ENCODE measurements around the gene TULP4.
"Not testable (repeated sequence)": the region's sequence is repeated elsewhere in the genome, so short reads cannot be mapped to it uniquely, and the experiment has no call there.

TULP4 gene

GRCh38 chr6:158520975-158521374 lies 208.7 kb downstream of the TULP4 start:
- not testable (repeated sequence) for H3K9me3 Mint-ChIP-seq; DNase-seq (ENCODE audit: low spot score)
- H3K4me1 Mint-ChIP-seq (ENCODE audit: low read depth) = peaks cover 17% of the 10 kb centered on the region

GRCh38 chr6:158521759-158522158 lies 209.5 kb downstream of the TULP4 start:
- H3K27me3 Mint-ChIP-seq (ENCODE audit: low read depth) = peaks cover 34% of the 10 kb centered on the region
- no peaks in the 10 kb centered on the region for H3K9me3 Mint-ChIP-seq
- no peak for DNase-seq (ENCODE audit: low spot score)
- no peak overlapping the region for H3K4me3 Mint-ChIP-seq
- H3K36me3 Mint-ChIP-seq (ENCODE audit: low read depth) = no peaks in the 10 kb centered on the region
- H3K4me1 Mint-ChIP-seq (ENCODE audit: low read depth) = peaks cover 14% of the 10 kb centered on the region
- H3K27ac Mint-ChIP-seq = no peak overlapping the region

More at GRCh38 chr6:158520975-158521374, 208.7 kb downstream of the TULP4 start:
- H3K4me3 Mint-ChIP-seq; H3K36me3 Mint-ChIP-seq (ENCODE audit: low read depth); H3K27ac Mint-ChIP-seq: not testable (repeated sequence)
- peaks cover 27% of the 10 kb centered on the region for H3K27me3 Mint-ChIP-seq (ENCODE audit: low read depth)

DNA sequence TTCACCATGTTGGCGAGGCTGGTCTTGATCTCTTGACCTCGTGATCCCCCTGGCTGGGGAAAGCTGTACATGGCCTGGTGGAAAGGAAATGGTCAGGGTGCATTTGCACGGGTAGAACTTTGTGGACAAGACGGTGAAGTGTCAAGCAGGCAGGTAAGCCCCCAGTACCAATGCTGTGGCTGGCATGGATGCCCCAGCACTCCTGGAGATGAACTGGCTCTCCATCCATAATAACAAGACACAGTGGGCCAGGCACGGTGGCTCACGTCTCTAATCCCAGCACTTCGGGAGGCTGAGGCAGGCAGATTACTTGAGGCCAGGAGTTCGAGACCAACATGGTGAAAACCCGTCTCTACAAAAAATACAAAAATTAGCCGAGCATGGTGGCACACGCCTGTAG lies 210.4 kb downstream of the TULP4 start:
- DNase-seq (ENCODE audit: low spot score) = no peak
- H3K9me3 Mint-ChIP-seq = peaks cover 1% of the 10 kb centered on the region
- peaks cover 42% of the 10 kb centered on the region for H3K27me3 Mint-ChIP-seq (ENCODE audit: low read depth)
- peaks cover 10% of the 10 kb centered on the region for H3K4me1 Mint-ChIP-seq (ENCODE audit: low read depth)
- no peaks in the 10 kb centered on the region for H3K36me3 Mint-ChIP-seq (ENCODE audit: low read depth)
- no peak overlapping the region for H3K27ac Mint-ChIP-seq
- no peak overlapping the region for H3K4me3 Mint-ChIP-seq

DNA sequence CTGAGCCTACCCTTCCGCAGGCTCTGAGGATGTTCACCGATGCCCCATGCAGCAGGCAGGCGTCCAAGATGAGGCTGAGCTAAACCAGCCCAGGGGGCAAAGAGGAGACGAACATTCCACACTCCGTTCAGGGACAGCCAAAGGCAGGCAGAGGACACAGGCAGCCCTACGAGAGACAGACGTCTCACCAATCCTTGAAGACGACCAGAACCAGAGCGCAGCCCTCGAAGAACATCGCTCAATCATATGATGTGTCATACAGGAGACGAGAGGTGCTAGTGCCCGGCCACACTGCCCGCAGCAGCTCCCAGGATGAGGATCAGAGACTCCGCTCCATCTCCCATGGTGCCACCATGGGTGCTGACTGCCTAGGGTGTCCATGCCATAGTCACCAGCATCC lies 212.0 kb downstream of the TULP4 start:
- Mint-ChIP-seq H3K4me3 (no peak overlapping the region), H3K27me3 (ENCODE audit: low read depth) (peaks cover 47% of the 10 kb centered on the region), H3K27ac (no peak overlapping the region), H3K36me3 (ENCODE audit: low read depth) (no peaks in the 10 kb centered on the region), H3K9me3 (peaks cover 6% of the 10 kb centered on the region), H3K4me1 (ENCODE audit: low read depth) (no peaks in the 10 kb centered on the region)
- DNase-seq (ENCODE audit: low spot score) = no peak

DNA sequence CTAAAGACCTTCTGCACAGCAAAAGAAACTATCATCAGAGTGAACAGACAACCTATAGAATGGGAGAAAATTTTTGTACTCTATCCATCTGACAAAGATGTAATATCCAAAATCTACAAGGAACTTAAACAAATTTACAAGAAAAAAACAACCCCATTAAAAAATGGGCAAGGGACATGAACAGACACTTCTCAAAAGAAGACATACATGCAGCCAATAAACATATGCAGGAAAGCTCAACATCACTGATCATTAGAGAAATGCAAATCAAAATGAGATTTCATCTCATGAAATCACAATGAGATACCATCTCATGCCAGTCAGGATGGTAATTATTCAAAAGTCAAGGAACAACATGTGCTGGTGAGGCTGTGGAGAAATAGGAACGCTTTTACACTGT lies 215.6 kb downstream of the TULP4 start:
- H3K36me3 Mint-ChIP-seq (ENCODE audit: low read depth); DNase-seq (ENCODE audit: low spot score); H3K4me1 Mint-ChIP-seq (ENCODE audit: low read depth); H3K4me3 Mint-ChIP-seq; H3K27ac Mint-ChIP-seq; H3K9me3 Mint-ChIP-seq: not testable (repeated sequence)
- peaks cover 44% of the 10 kb centered on the region for H3K27me3 Mint-ChIP-seq (ENCODE audit: low read depth)

DNA sequence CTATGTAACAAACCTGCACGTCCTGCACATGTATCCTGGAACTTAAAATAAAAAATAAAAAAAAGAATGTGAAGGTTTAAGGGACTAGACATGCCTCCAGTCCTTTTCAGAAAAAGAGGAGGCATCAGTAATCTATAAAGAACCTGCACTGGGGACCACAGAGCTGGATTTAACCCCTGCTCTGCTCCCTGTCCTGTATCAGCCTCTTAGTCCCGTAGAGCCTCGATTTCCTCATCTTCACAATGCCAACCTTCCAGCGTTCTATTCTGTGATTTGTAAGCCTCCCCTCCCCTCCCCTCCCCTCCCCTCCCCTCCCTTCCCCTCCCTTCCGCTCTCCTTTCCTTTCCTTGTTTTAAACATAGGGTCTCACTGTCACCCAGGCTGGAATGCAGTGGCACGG lies 216.6 kb downstream of the TULP4 start:
- Mint-ChIP-seq H3K4me1 (ENCODE audit: low read depth) (no peaks in the 10 kb centered on the region), H3K9me3 (peaks cover 6% of the 10 kb centered on the region), H3K4me3 (no peak overlapping the region), H3K27ac (no peak overlapping the region), H3K36me3 (ENCODE audit: low read depth) (no peaks in the 10 kb centered on the region), H3K27me3 (ENCODE audit: low read depth) (peaks cover 39% of the 10 kb centered on the region)
- no peak for DNase-seq (ENCODE audit: low spot score)

DNA sequence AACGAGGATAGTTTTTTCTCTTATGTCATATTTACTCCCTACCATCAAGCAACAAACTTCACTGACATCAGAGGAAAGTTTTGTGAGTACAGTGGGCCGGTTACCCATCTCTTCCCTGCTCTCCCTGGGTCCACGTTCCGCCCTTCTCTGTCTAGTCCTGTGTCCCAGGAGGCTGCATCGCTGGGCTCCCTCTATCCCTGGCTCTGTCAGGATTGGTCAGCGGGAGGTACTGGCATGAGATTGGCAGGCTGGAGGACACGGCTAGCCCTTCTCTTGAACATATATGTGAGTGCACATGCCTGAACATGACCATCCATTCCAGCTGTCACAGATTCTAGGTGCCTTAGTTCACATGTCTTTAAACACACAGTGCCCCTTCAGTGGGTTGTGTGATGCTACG lies 217.4 kb downstream of the TULP4 start:
- Mint-ChIP-seq H3K36me3 (ENCODE audit: low read depth) (no peaks in the 10 kb centered on the region), H3K9me3 (peaks cover 6% of the 10 kb centered on the region), H3K4me3 (no peak overlapping the region), H3K27me3 (ENCODE audit: low read depth) (peaks cover 41% of the 10 kb centered on the region), H3K4me1 (ENCODE audit: low read depth) (no peaks in the 10 kb centered on the region), H3K27ac (no peak overlapping the region)
- no peak for DNase-seq (ENCODE audit: low spot score)

GRCh38 chr6:158531566-158531965 lies 219.3 kb downstream of the TULP4 start:
- no peak overlapping the region for H3K4me3 Mint-ChIP-seq
- no peak for DNase-seq (ENCODE audit: low spot score)
- peaks cover 6% of the 10 kb centered on the region for H3K9me3 Mint-ChIP-seq
- no peak overlapping the region for H3K27ac Mint-ChIP-seq
- H3K36me3 Mint-ChIP-seq (ENCODE audit: low read depth) = no peaks in the 10 kb centered on the region
- H3K4me1 Mint-ChIP-seq (ENCODE audit: low read depth) = peaks cover 3% of the 10 kb centered on the region
- H3K27me3 Mint-ChIP-seq (ENCODE audit: low read depth) = peaks cover 33% of the 10 kb centered on the region

GRCh38 chr6:158531970-158532369 lies 219.7 kb downstream of the TULP4 start:
- H3K36me3 Mint-ChIP-seq (ENCODE audit: low read depth) = no peaks in the 10 kb centered on the region
- H3K27me3 Mint-ChIP-seq (ENCODE audit: low read depth) = peaks cover 29% of the 10 kb centered on the region
- no peak for DNase-seq (ENCODE audit: low spot score)
- no peak overlapping the region for H3K4me3 Mint-ChIP-seq
- H3K9me3 Mint-ChIP-seq = peaks cover 6% of the 10 kb centered on the region
- no peak overlapping the region for H3K27ac Mint-ChIP-seq
- H3K4me1 Mint-ChIP-seq (ENCODE audit: low read depth) = peaks cover 3% of the 10 kb centered on the region

DNA sequence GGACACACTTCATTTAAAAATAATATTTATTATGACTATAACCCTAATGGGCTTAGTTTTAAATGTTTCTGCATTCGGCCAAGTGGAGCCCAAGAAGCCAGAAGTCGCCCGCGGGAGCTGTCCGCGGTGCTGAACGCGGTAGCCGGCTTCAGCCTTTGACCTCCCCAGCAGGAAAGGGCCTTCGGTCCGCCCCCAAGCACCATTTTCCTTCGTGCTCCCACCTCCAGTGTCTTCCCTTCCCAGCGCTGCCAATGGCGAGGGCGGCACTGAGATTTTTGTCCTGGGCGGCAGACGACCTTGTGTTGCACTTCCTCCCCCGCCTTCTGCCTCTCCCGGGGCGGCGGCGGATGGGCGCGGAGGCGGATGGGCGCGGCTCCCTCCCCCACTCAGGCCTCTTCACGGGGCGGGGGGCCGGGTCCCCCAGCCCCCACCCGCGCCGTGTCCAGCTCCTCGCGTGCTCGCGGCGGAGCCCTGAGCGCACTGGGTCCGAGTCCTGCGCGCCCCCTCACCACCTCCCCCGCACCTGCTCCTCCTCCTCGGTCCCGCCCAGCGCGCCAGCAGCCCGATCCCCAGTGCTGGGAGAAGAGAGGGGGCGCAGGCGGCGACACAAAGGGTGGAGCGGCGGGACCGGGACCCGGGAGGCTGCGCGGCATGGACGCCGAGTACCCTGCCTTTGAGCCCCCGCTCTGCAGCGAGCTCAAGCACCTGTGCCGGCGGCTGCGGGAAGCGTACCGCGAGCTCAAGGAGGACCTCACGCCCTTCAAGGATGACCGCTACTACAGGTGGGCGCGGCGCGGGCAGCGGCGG lies 224.0 kb downstream of the TULP4 start:
- H3K4me3 Mint-ChIP-seq = peak overlapping the region; percentile 72
- H3K9me3 Mint-ChIP-seq = no peaks in the 10 kb centered on the region
- H3K27me3 Mint-ChIP-seq (ENCODE audit: low read depth) = peaks cover 43% of the 10 kb centered on the region
- H3K4me1 Mint-ChIP-seq (ENCODE audit: low read depth) = peaks cover 3% of the 10 kb centered on the region
- DNase-seq (ENCODE audit: low spot score) = peak; percentile 67
- no peak overlapping the region for H3K27ac Mint-ChIP-seq
- H3K36me3 Mint-ChIP-seq (ENCODE audit: low read depth) = no peaks in the 10 kb centered on the region

DNA sequence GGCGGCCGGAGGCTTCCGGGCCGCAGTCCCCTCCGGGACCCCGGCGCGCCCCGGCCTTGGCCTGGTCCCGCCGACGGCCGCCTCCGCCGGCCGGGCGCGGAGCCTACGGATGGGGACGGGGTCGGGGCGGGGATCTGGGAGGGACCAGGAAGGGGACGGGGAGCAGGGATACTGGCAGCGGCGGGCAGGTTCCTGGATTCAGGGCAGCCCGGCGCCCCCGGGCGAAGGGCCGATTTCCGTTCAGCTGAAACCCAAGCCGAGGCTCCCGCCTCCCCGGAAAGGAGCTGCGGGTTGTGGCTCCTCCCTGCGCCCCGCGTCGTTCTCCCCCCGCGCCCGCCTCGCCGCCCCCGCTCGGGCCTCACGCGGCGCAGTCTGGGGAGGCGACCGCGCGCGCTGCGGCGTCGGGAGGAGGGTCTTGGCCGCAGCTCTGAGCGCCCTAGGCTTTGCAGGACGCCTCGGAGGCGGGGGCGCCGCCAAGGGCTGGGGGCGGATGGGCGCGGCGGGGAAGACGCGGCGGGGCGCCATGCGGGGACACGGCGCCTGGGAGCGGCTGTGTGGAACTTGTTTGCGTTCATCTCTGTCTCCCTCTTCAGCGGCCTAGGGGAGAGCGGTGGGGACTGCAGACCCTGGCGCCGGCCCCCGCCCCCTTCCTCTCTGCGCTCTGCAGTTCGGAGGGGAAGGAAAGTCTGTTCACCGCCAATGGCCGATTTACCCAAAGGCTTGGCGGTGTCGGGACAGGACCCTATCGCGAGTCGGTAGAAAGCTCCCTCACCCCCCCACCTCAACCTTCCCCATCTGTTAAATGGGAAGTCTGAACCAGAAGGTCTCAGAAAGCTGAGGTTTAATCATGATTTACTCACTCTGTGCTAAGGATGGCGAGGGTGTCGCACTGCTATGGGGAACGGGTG lies 224.9 kb downstream of the TULP4 start:
- DNase-seq (ENCODE audit: low spot score) = peak; percentile 30
- peaks cover 3% of the 10 kb centered on the region for H3K4me1 Mint-ChIP-seq (ENCODE audit: low read depth)
- peaks cover 47% of the 10 kb centered on the region for H3K27me3 Mint-ChIP-seq (ENCODE audit: low read depth)
- H3K36me3 Mint-ChIP-seq (ENCODE audit: low read depth) = no peaks in the 10 kb centered on the region
- peak overlapping the region; percentile 50 for H3K4me3 Mint-ChIP-seq
- no peak overlapping the region for H3K27ac Mint-ChIP-seq
- no peaks in the 10 kb centered on the region for H3K9me3 Mint-ChIP-seq

- Mint-ChIP-seq H3K27ac (no peak overlapping the region), H3K27me3 (ENCODE audit: low read depth) (peaks cover 49% of the 10 kb centered on the region), H3K9me3 (no peaks in the 10 kb centered on the region), H3K36me3 (ENCODE audit: low read depth) (no peaks in the 10 kb centered on the region), H3K4me3 (no peak overlapping the region), H3K4me1 (ENCODE audit: low read depth) (peaks cover 3% of the 10 kb centered on the region)
- no peak for DNase-seq (ENCODE audit: low spot score)
Measured at GRCh38 chr6:158538741-158539140, 226.5 kb downstream of the TULP4 start.

GRCh38 chr6:158539413-158539812 lies 227.1 kb downstream of the TULP4 start:
- H3K9me3 Mint-ChIP-seq = no peaks in the 10 kb centered on the region
- H3K27ac Mint-ChIP-seq = no peak overlapping the region
- H3K36me3 Mint-ChIP-seq (ENCODE audit: low read depth) = no peaks in the 10 kb centered on the region
- DNase-seq (ENCODE audit: low spot score) = no peak
- H3K4me3 Mint-ChIP-seq = no peak overlapping the region
- H3K27me3 Mint-ChIP-seq (ENCODE audit: low read depth) = peaks cover 46% of the 10 kb centered on the region
- peaks cover 3% of the 10 kb centered on the region for H3K4me1 Mint-ChIP-seq (ENCODE audit: low read depth)

DNA sequence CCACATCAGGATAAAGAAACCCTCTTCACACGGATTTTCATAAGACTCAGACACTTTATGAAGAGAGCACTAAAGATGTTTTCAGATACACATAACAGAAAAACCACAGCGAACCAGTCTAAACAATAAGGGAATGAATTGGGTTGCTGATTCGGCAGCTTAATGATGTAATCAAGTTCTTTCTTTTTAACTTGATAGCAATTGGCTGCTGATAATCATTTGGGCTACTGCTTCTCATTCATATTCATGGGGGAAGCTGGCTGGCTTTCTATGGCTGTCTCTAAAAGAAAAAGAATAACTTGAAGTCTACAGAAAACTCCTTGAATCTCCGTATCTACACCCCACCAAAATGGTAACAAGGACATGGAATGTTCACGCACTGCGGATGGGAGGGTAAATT lies 227.6 kb downstream of the TULP4 start:
- no peaks in the 10 kb centered on the region for H3K9me3 Mint-ChIP-seq
- no peak overlapping the region for H3K27ac Mint-ChIP-seq
- DNase-seq (ENCODE audit: low spot score) = no peak
- H3K27me3 Mint-ChIP-seq (ENCODE audit: low read depth) = peaks cover 46% of the 10 kb centered on the region
- no peak overlapping the region for H3K4me3 Mint-ChIP-seq
- no peaks in the 10 kb centered on the region for H3K36me3 Mint-ChIP-seq (ENCODE audit: low read depth)
- H3K4me1 Mint-ChIP-seq (ENCODE audit: low read depth) = peaks cover 3% of the 10 kb centered on the region
